Caco-2 (cell line): ENCODE results near the gene ZNF540. TPM values are rescaled to one million over a fixed set of nuclear protein-coding genes. Genes with fewer than 3 reads are reported as not detected.

Experiments used
- Bru-seq: library from RNA; stranded (reverse); fragments of 400-500 nt; gene quantifications from one replicate; lab custom pipeline; 2021; lab: Mats Ljungman, UMichigan
- BruChase-seq, 2 experiments: library from RNA; stranded (reverse); fragments of 400-500 nt; gene quantifications; one replicate each; lab custom pipeline; 2021; lab: Mats Ljungman, UMichigan
- BruUV-seq: library from RNA; stranded (reverse); fragments of 400-500 nt; replicated peaks from 2 replicates; lab custom pipeline; 2021; lab: Mats Ljungman, UMichigan
- CTCF ChIA-PET: fragments of 300-600 bp; sonication (Branson Sonifier 250); formaldehyde crosslinking; loops from one replicate; lab custom pipeline; 2022; ENCODE audit warnings: antibody characterized with exemption; lab: Charles Lee
- POLR2A ChIA-PET: fragments of 300-600 bp; sonication (Branson Sonifier 250); formaldehyde crosslinking; loops from one replicate; lab custom pipeline; 2022; ENCODE audit warnings: antibody characterized with exemption; lab: Charles Lee
- DNase-seq, 2 experiments: peaks; one replicate each; pipeline versions ENCODE4 v3.0.0 to v3.0.0-alpha.2; 2020 to 2022
- H3K27me3 ChIP-seq: replicated peaks from 2 replicates; pipeline ENCODE4 v1.6.0; 2011; ENCODE audit warnings: low read length; ENCODE audit not compliant: control insufficient read depth, insufficient read depth
- H3K36me3 ChIP-seq: 2 replicates; pipeline ENCODE4 v1.5.1; 2011; ENCODE audit warnings: low read length; ENCODE audit not compliant: control insufficient read depth, insufficient read depth
- H3K4me1 ChIP-seq: fragments of 250-450 bp; sonication (Bioruptor Pico); 2 replicates; pipeline ENCODE4 v1.5.1; 2020; ENCODE audit warnings: mild to moderate bottlenecking
- H3K4me3 ChIP-seq: 2 replicates; pipeline ENCODE4 v1.5.1; 2011; ENCODE audit warnings: low read depth, mild to moderate bottlenecking, control low read depth, low read length
- H3K9me3 ChIP-seq: fragments of 250-450 bp; sonication (Bioruptor Pico); 2 replicates; pipeline ENCODE4 v1.5.1; 2020; ENCODE audit warnings: mild to moderate bottlenecking, moderate library complexity
- H3K27ac Mint-ChIP-seq: one replicate; pipeline ENCODE4 v1.8.0; 2022; ENCODE audit warnings: mixed read lengths; ENCODE audit not compliant: unreplicated experiment
- H3K27me3 Mint-ChIP-seq: one replicate; pipeline ENCODE4 v1.8.0; 2022; ENCODE audit warnings: mixed read lengths; ENCODE audit not compliant: insufficient read depth, unreplicated experiment
- H3K36me3 Mint-ChIP-seq: one replicate; pipeline ENCODE4 v1.8.0; 2022; ENCODE audit warnings: mild to moderate bottlenecking, mixed read lengths; ENCODE audit not compliant: insufficient read depth, unreplicated experiment
- H3K4me1 Mint-ChIP-seq: one replicate; pipeline ENCODE4 v1.8.0; 2022; ENCODE audit warnings: low read depth, mixed read lengths; ENCODE audit not compliant: unreplicated experiment
- H3K4me3 Mint-ChIP-seq: one replicate; pipeline ENCODE4 v1.8.0; 2022; ENCODE audit warnings: mild to moderate bottlenecking, moderate library complexity, mixed read lengths; ENCODE audit not compliant: unreplicated experiment
- H3K9me3 Mint-ChIP-seq: one replicate; pipeline ENCODE4 v1.8.0; 2022; ENCODE audit warnings: mixed read lengths; ENCODE audit not compliant: unreplicated experiment
- CTCF ChIP-seq, 2 experiments: fragments of 200-600 bp in 1 of 2; IDR thresholded peaks; 1 replicate in 1 of 2; 2 replicates in 1 of 2; pipeline versions ENCODE4 v1.5.1 to v1.8.0; 2011 to 2022; ENCODE audit warnings: antibody characterized with exemption in 1 of 2, control low read depth in 1 of 2, inconsistent platforms in 1 of 2, low read depth in 1 of 2, low read length in 1 of 2, mild to moderate bottlenecking in 1 of 2, moderate library complexity in 1 of 2; ENCODE audit not compliant: insufficient read depth in 1 of 2, severe bottlenecking in 1 of 2, unreplicated experiment in 1 of 2
- intact Hi-C: fragments of 100-400 bp; cut with micrococcal nuclease; formaldehyde crosslinking; loops from one replicate; pipeline ENCODE4 v1.10.0; 2022; ENCODE audit not compliant: unreplicated experiment
- long read RNA-seq: library from polyadenylated mRNA; stranded (forward); transcript quantifications from one replicate; pipeline ENCODE4 v2.0.0, GENCODE V29; 2022
- total RNA-seq: library from RNA; stranded (reverse); gene quantifications from 2 replicates; pipeline ENCODE4 v1.2.3, GENCODE V29; 2022

ZNF540 gene
- 0.36 TPM in 1 of 2 replicates, not detected in the other for total RNA-seq
- percentile 22 among the genes with signal in this experiment for Bru-seq, nascent RNA
- percentile 22 among the genes with signal in this experiment for BruChase-seq, experiment 1, labeled RNA remaining after a 2-hour chase
- BruChase-seq, experiment 2, labeled RNA remaining after a 6-hour chase = percentile 18 among the genes with signal in this experiment
- long read RNA-seq, partial matches to known transcripts = 0 of 10 reads
- long read RNA-seq, other reads (novel, unspliced or antisense) = 10 of 10 reads

DNA sequence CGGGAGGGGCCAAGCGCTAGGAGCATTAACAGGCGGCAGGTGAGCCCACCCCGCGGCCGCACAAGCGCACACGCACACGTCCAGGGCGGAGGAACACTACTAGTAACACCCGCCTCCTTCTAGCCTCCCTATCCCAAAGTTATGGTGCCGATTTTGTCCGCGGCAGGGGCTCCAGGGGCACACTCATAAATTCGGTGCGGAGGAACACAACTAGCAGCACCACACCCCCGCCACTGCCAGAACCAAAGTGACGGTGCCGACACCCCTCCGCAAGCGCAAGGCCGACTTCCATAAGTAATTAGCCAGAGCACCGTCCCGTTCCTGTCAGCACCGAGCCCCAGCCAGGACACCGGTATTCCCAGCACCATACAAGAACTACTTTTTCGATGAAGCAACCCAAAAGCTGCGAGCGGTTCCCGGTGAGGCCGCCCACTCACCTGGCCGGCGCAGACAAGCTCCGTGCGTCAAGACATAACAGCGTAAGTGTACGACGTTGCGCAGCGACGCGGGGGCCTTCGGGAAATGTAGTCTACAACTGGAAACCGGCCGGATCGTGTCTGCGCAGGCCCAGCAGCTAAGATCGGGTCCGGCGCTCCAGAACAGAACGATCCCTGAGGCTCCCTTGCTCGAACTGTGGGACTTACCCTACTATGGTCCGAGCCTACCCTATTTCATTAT, at the start of gene ZNF540, which contains the start of gene ZNF571:
ZNF540 (plus strand) TSS at position 573 of the 678 bp plus-strand sequence. CDS start 3,572 bp downstream, outside the sequence.
ZNF571 (minus strand) TSS at position 489 of the 678 bp plus-strand sequence. CDS start 8,116 bp downstream, outside the sequence.
- intact Hi-C loops = loop anchor here (1.0 to 2.0 kb wide), 4 partner anchors 62 to 223 kb away; partner anchors contain the start of genes ZNF527, ZNF573 and ZNF607
- Mint-ChIP-seq H3K27ac (peak within 1 kb of the TSS; percentile 98), H3K4me1 (peaks cover 15% of the 10 kb centered on the region), H3K27me3 (no peaks in the 10 kb centered on the region), H3K4me3 (peak within 1 kb of the TSS; percentile 95), H3K36me3 (peaks cover 20% of the 10 kb centered on the region), H3K9me3 (peaks cover 10% of the 10 kb centered on the region)
- TF ChIP-seq CTCF (IDR thresholded peaks at IDR 0.05; ENCODE audit: insufficient read depth in 1 of 2, low read depth in 1 of 2, low read length in 1 of 2, severe bottlenecking in 1 of 2, unreplicated experiment in 1 of 2) = no peak
- H3K4me1 ChIP-seq = no peaks in the 10 kb centered on the region
- H3K9me3 ChIP-seq = peaks cover 4% of the 10 kb centered on the region
- no peaks in the 10 kb centered on the region for H3K27me3 ChIP-seq
- H3K4me3 ChIP-seq = peak within 1 kb of the TSS; percentile 73
- ChIA-PET CTCF (interaction anchor here (1.1 to 1.2 kb wide), 2 partner anchors 98 to 125 kb away, joined by 3 to 4 read pairs; partner anchors contain the start of gene ZNF607), POLR2A (interaction anchor here (1.0 to 1.5 kb wide), 3 partner anchors 125 to 277 kb away, joined by 3 to 7 read pairs (median 5); partner anchors contain the start of genes ZNF527 and ZNF607)
- no peaks in the 10 kb centered on the region for H3K36me3 ChIP-seq
- TSS peak; percentile 37 for BruUV-seq
- DNase-seq = peak; percentile 93 to 95

DNA sequence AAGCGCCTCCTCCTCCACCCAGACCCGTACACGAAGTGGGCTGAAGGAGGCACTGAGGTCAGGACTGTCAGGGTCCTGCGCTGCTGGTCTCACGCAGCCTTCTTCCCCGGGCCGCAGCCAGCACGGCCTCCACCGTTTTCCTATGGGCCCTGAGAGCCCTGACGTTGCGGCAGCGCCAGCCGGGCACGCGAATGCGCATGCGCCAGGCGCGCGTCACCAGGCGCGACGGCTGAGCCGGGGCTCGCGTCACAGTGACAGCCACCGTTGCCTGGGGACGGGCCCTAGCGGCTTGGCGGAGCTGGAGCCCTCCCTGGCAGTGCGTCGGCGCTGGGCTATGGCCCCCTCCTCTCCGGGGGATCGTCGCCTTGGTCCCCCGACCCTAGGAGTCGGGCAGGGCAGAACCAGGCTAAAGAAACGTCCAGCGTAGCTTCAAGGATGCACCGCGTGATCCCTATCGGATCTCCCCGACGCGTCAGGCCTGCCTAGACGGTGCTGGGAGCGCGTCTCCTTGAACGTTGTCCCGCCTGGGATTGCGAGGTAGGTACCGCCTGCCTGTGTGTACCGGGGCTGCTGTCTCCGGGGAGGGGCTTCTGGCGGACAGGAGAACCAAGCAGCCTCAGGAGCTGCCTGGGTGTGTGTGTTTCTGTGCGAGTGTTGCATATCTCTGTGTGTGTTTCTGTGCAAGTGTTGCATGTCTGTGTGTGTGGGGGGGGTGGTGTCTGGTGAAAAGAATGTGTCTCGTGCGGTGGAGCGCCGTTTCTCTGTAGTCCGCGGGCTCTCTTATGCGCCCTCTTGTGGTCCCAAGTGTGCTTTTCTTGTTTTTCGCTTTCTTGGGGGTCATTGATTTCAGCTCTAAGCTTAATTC, 43.3 kb upstream of the ZNF540 start:
- peaks cover 55% of the 10 kb centered on the region for H3K9me3 Mint-ChIP-seq
- intact Hi-C loops = no loop called here
- H3K27me3 Mint-ChIP-seq = no peaks in the 10 kb centered on the region
- DNase-seq = no peak
- H3K4me3 Mint-ChIP-seq = no peak overlapping the region
- Histone ChIP-seq H3K36me3 (no peaks in the 10 kb centered on the region), H3K27me3 (no peaks in the 10 kb centered on the region), H3K4me1 (no peaks in the 10 kb centered on the region), H3K9me3 (peaks cover 48% of the 10 kb centered on the region), H3K4me3 (no peak overlapping the region)
- POLR2A ChIA-PET = no interaction called here
- CTCF ChIA-PET = no interaction called here
- BruUV-seq = no TSS peak
- TF ChIP-seq CTCF (IDR thresholded peaks at IDR 0.05; ENCODE audit: insufficient read depth in 1 of 2, low read depth in 1 of 2, low read length in 1 of 2, severe bottlenecking in 1 of 2, unreplicated experiment in 1 of 2) = no peak
- H3K27ac Mint-ChIP-seq = no peak overlapping the region
- peaks cover 4% of the 10 kb centered on the region for H3K36me3 Mint-ChIP-seq
- H3K4me1 Mint-ChIP-seq = no peaks in the 10 kb centered on the region
